A549 (cell line): ENCODE measurements around the gene CCR1. TPM values are rescaled to one million over a fixed set of nuclear protein-coding genes. Genes with fewer than 3 reads are reported as not detected.

Experiments used
- ATAC-seq, 2 experiments: fragments of 200-7000 bp in 1 of 2; fragments of >200 bp in 1 of 2; cut with Nextera tagmentation in 1 of 2; cut with Tn5 transposase in 1 of 2; 3 replicates each; pipeline versions ENCODE4 v1.8.0 to v1.9.1; 2018 to 2020; ENCODE audit warnings: mild to moderate bottlenecking in 1 of 2, moderate library complexity in 1 of 2
- CTCF ChIA-PET: fragments of 300-600 bp; sonication (Branson Sonifier 250); formaldehyde crosslinking; extraction: SDS; loops from one replicate; lab custom pipeline; 2021; ENCODE audit warnings: antibody characterized with exemption, inconsistent platforms; lab: Yijun Ruan, JAX
- POLR2A ChIA-PET: fragments of 350-600 bp; formaldehyde crosslinking; extraction: SDS; loops from one replicate; lab custom pipeline; 2021; ENCODE audit warnings: antibody characterized with exemption, inconsistent platforms; lab: Yijun Ruan, JAX
- DNase-seq, 2 experiments: peaks; one replicate each; pipeline versions ENCODE4 v3.0.0 to v3.0.0-alpha.2; 2011 to 2016; ENCODE audit warnings: low read depth in 1 of 2, low spot score in 1 of 2
- FAIRE-seq: peaks from 2 replicates; lab custom pipeline; 2011; peaks lifted over from hg19 to GRCh38; lab: Jason Lieb, UNC
- H3K27ac ChIP-seq, 2 experiments: fragments of >200 bp; sonication (Bioruptor Twin); formaldehyde crosslinking; 3 replicates each; pipeline ENCODE4 v1.5.1; 2016 to 2017
- H3K4me1 ChIP-seq: fragments of >200 bp; sonication (Bioruptor Twin); formaldehyde crosslinking; 3 replicates; pipeline ENCODE4 v1.6.1; 2016
- H3K4me2 ChIP-seq: fragments of >200 bp; sonication (Bioruptor Twin); formaldehyde crosslinking; 3 replicates; pipeline ENCODE4 v1.6.1; 2016
- H3K4me3 ChIP-seq: fragments of >200 bp; sonication (Bioruptor Twin); formaldehyde crosslinking; 3 replicates; pipeline ENCODE4 v1.5.1; 2016
- H3K9me3 ChIP-seq: fragments of >200 bp; sonication (Bioruptor Twin); formaldehyde crosslinking; 3 replicates; pipeline ENCODE4 v1.6.1; 2016
- ATOH8 ChIP-seq: fragments of 250-450 bp; sonication (Bioruptor Pico); IDR thresholded peaks from 2 replicates; pipeline ENCODE4 v1.5.0; 2020; ENCODE audit warnings: low read depth, mild to moderate bottlenecking, moderate library complexity
- CBX2 ChIP-seq: fragments of 200-600 bp; sonication (generic); IDR thresholded peaks from 2 replicates; pipeline ENCODE4 v1.6.1; 2016; ENCODE audit warnings: low read depth, mild to moderate bottlenecking, borderline replicate concordance
- CEBPB ChIP-seq, 2 experiments: fragments of >200 bp in 1 of 2; sonication (Bioruptor Twin) in 1 of 2; formaldehyde crosslinking in 1 of 2; IDR thresholded peaks; 2 replicates each; pipeline ENCODE4 v1.6.1; 2012 to 2016
- CHD2 ChIP-seq: fragments of 150-350 bp; IDR thresholded peaks from 2 replicates; pipeline ENCODE4 v1.6.1; 2014; ENCODE audit warnings: low read length; ENCODE audit not compliant: partially characterized antibody
- CHD4 ChIP-seq: fragments of 200-600 bp; sonication (generic); IDR thresholded peaks from 2 replicates; pipeline ENCODE4 v1.6.1; 2016; ENCODE audit warnings: antibody characterized with exemption, mild to moderate bottlenecking, borderline replicate concordance
- CTCF ChIP-seq: fragments of >200 bp; sonication (Bioruptor Twin); formaldehyde crosslinking; IDR thresholded peaks from 3 replicates; pipeline ENCODE4 v1.5.1; 2016
- EHF ChIP-seq: fragments of 250-450 bp; sonication (Bioruptor Pico); IDR thresholded peaks from 2 replicates; pipeline ENCODE4 v1.5.0; 2020; ENCODE audit warnings: mild to moderate bottlenecking
- EHMT2 ChIP-seq: fragments of 200-600 bp; sonication (generic); IDR thresholded peaks from 2 replicates; pipeline ENCODE4 v1.6.1; 2016; ENCODE audit warnings: antibody characterized with exemption, low read depth, mild to moderate bottlenecking, moderate library complexity
- ELK1 ChIP-seq: fragments of 150-350 bp; IDR thresholded peaks from 2 replicates; pipeline ENCODE4 v1.6.1; 2014; ENCODE audit warnings: low read depth, mild to moderate bottlenecking, low read length
- FOSB ChIP-seq: fragments of 250-450 bp; sonication (Bioruptor Pico); IDR thresholded peaks from 2 replicates; pipeline ENCODE4 v1.5.0; 2020; ENCODE audit warnings: mild to moderate bottlenecking, moderate library complexity
- HDAC2 ChIP-seq: fragments of 200-600 bp; sonication (generic); IDR thresholded peaks from 2 replicates; pipeline ENCODE4 v1.6.1; 2016
- HEYL ChIP-seq: fragments of 250-450 bp; sonication (Bioruptor Pico); IDR thresholded peaks from 2 replicates; pipeline ENCODE4 v1.8.0; 2021; ENCODE audit warnings: mild to moderate bottlenecking, moderate library complexity
- HOXA7 ChIP-seq: fragments of 250-450 bp; sonication (Bioruptor Pico); IDR thresholded peaks from 2 replicates; pipeline ENCODE4 v1.5.0; 2020; ENCODE audit warnings: mild to moderate bottlenecking, moderate library complexity
- HOXB13 ChIP-seq: fragments of 250-450 bp; sonication (Bioruptor Pico); IDR thresholded peaks from 2 replicates; pipeline ENCODE4 v1.5.0; 2020; ENCODE audit warnings: low read depth, mild to moderate bottlenecking, moderate library complexity
- HOXB5 ChIP-seq: fragments of 250-450 bp; sonication (Bioruptor Pico); IDR thresholded peaks from 2 replicates; pipeline ENCODE4 v1.5.0; 2020; ENCODE audit warnings: mild to moderate bottlenecking, moderate library complexity
- JUNB ChIP-seq: fragments of >200 bp; sonication (Bioruptor Twin); formaldehyde crosslinking; IDR thresholded peaks from 2 replicates; pipeline ENCODE4 v1.6.1; 2016
- KDM1A ChIP-seq: fragments of 200-600 bp; sonication (generic); IDR thresholded peaks from 2 replicates; pipeline ENCODE4 v1.6.1; 2016; ENCODE audit warnings: low read depth, mild to moderate bottlenecking
- MAFK ChIP-seq: fragments of 450-650 bp; IDR thresholded peaks from 2 replicates; pipeline ENCODE4 v1.6.1; 2014; ENCODE audit not compliant: partially characterized antibody
- MYC ChIP-seq: IDR thresholded peaks from 2 replicates; pipeline ENCODE4 v1.6.1; 2012; ENCODE audit warnings: mild to moderate bottlenecking, inconsistent platforms, low read length, improper control_type of control experiment, borderline replicate concordance
- NPAS2 ChIP-seq: fragments of 250-450 bp; sonication (Bioruptor Pico); IDR thresholded peaks from 2 replicates; pipeline ENCODE4 v1.8.0; 2022; ENCODE audit warnings: mild to moderate bottlenecking, moderate library complexity, borderline replicate concordance
- NR3C1 ChIP-seq: fragments of >200 bp; sonication (Bioruptor Twin); formaldehyde crosslinking; IDR thresholded peaks from 3 replicates; pipeline ENCODE4 v1.6.1; 2017
- POLR2A ChIP-seq: IDR thresholded peaks from 2 replicates; pipeline ENCODE4 v1.6.1; 2012; ENCODE audit warnings: mild to moderate bottlenecking, low read length
- RAD21 ChIP-seq, 2 experiments: fragments of >200 bp in 1 of 2; sonication (Bioruptor Twin) in 1 of 2; formaldehyde crosslinking in 1 of 2; IDR thresholded peaks in 1 of 2; conservative IDR thresholded peaks in 1 of 2; 2 replicates in 1 of 2; 3 replicates in 1 of 2; pipeline ENCODE4 v1.6.1; 2012 to 2018; ENCODE audit warnings: inconsistent platforms in 1 of 2
- RARB ChIP-seq: fragments of 250-450 bp; sonication (Bioruptor Pico); IDR thresholded peaks from 2 replicates; pipeline ENCODE4 v1.8.0; 2021; ENCODE audit warnings: mild to moderate bottlenecking, moderate library complexity
- RCOR1 ChIP-seq: fragments of 150-350 bp; IDR thresholded peaks from 2 replicates; pipeline ENCODE4 v1.6.1; 2014; ENCODE audit warnings: antibody characterized with exemption, low read length, low read depth
- RNF2 ChIP-seq: fragments of 200-600 bp; sonication (generic); IDR thresholded peaks from 2 replicates; pipeline ENCODE4 v1.6.1; 2016; ENCODE audit warnings: low read depth, mild to moderate bottlenecking, antibody characterized with exemption, moderate library complexity, borderline replicate concordance
- TFCP2L1 ChIP-seq: fragments of 250-450 bp; sonication (Bioruptor Pico); IDR thresholded peaks from 2 replicates; pipeline ENCODE4 v1.5.0; 2021; ENCODE audit warnings: mild to moderate bottlenecking
- ZC3H11A ChIP-seq: fragments of 450-650 bp; IDR thresholded peaks from 2 replicates; pipeline ENCODE4 v1.6.1; 2014; ENCODE audit warnings: antibody characterized with exemption, mild to moderate bottlenecking
- ZFP36 ChIP-seq: fragments of 450-650 bp; IDR thresholded peaks from 2 replicates; pipeline ENCODE4 v1.6.1; 2014; ENCODE audit warnings: borderline replicate concordance; ENCODE audit not compliant: partially characterized antibody
- ZNF302 ChIP-seq: fragments of 250-450 bp; sonication (Bioruptor Pico); IDR thresholded peaks from 2 replicates; pipeline ENCODE4 v1.9.0; 2021; ENCODE audit warnings: inconsistent platforms, mild to moderate bottlenecking, moderate library complexity
- WGBS: methylation state at CpG from one replicate; pipeline ENCODE4 v1.1.6; 2017; ENCODE audit errors: missing lambda C conversion rate; 5-methylcytosine and 5-hydroxymethylcytosine counted together
- polyA plus RNA-seq, 4 experiments: library from polyadenylated mRNA; depleted of rRNA in 3 of 4; stranded (reverse); fragments of >200 nt; fragmentation: RNase III in 1 of 4; extraction: RNeasy Plus Mini Kit Qiagen cat#74134 plus additional on column Dnase treatment in 1 of 4; gene quantifications; 2 replicates in 3 of 4; 3 replicates in 1 of 4; pipeline ENCODE4 v1.2.3, GENCODE V29; 2011 to 2017

Gene CCR1
- polyA plus RNA-seq, 2 of the 4 experiments (the other 2 are of a cell fraction): 0.03 TPM; not detected in 1

- no peak for FAIRE-seq
- H3K27ac ChIP-seq: no peak overlapping the region
- no peak overlapping the region for H3K4me3 ChIP-seq
- H3K4me1 ChIP-seq: no peaks in the 10 kb centered on the region
- 19% methylated on average over 2 of the region's 2 CpGs for WGBS
- no peak for DNase-seq
- no peaks in the 10 kb centered on the region for H3K9me3 ChIP-seq
- no peak overlapping the region for H3K4me2 ChIP-seq
- CTCF ChIA-PET: no interaction called here
- POLR2A ChIA-PET: no interaction called here
- ATAC-seq: no peak
- TF ChIP-seq EHF (CRISPR knock-in tag) (no peak), NPAS2 (CRISPR knock-in tag) (no peak), KDM1A (no peak), FOSB (no peak), ELK1 (no peak), ZFP36 (no peak), RCOR1 (no peak), HOXA7 (CRISPR knock-in tag) (no peak), POLR2A (no peak), CEBPB (IDR thresholded peaks at IDR 0.05) (no peak), MAFK (no peak), ZNF302 (CRISPR knock-in tag) (no peak), HOXB13 (CRISPR knock-in tag) (no peak), ZC3H11A (no peak), CHD2 (no peak), RARB (no peak)
These were observed 20.8 kb downstream of the CCR1 start for GRCh38 chr3:46187341-46187700.

GRCh38 chr3:46186471-46187340 is 21.4 kb downstream of the CCR1 start:
- POLR2A ChIA-PET: no interaction called here
- no peaks in the 10 kb centered on the region for H3K4me1 ChIP-seq
- no peak overlapping the region for H3K27ac ChIP-seq
- 33% methylated on average over 3 of the region's 3 CpGs for WGBS
- H3K4me3 ChIP-seq: no peak overlapping the region
- FAIRE-seq (no peak), DNase-seq (no peak), ATAC-seq (no peak)
- no peak for TF ChIP-seq NR3C1
- no peak for TF ChIP-seq KDM1A
- no peak for TF ChIP-seq MAFK
- TF ChIP-seq ATOH8 (CRISPR knock-in tag): no peak
- TF ChIP-seq HEYL (CRISPR knock-in tag): no peak
- TF ChIP-seq CHD4: no peak
- no peak overlapping the region for H3K4me2 ChIP-seq
- CTCF ChIA-PET: no interaction called here
- no peaks in the 10 kb centered on the region for H3K9me3 ChIP-seq

GRCh38 chr3:46184469-46184868 is 23.6 kb downstream of the CCR1 start:
- no peak overlapping the region for H3K4me3 ChIP-seq
- DNase-seq (no peak), FAIRE-seq (no peak), ATAC-seq (no peak)
- TF ChIP-seq HEYL (CRISPR knock-in tag) (no peak), EHMT2 (no peak), HOXB5 (CRISPR knock-in tag) (no peak), KDM1A (no peak), RNF2 (no peak), MYC (no peak), NR3C1 (no peak), RARB (no peak), RAD21 (conservative IDR thresholded peaks at IDR 0.05 in 1 of 2, IDR thresholded peaks at IDR 0.05 in 1 of 2) (no peak), JUNB (no peak), HDAC2 (no peak), CTCF (no peak), MAFK (no peak), CBX2 (no peak), NPAS2 (CRISPR knock-in tag) (no peak), TFCP2L1 (CRISPR knock-in tag) (no peak)
- no peaks in the 10 kb centered on the region for H3K9me3 ChIP-seq
- no peak overlapping the region for H3K4me2 ChIP-seq
- H3K4me1 ChIP-seq: no peaks in the 10 kb centered on the region
- ChIA-PET CTCF (no interaction called here), POLR2A (no interaction called here)
- 17% methylated on average over 1 of the region's 1 CpG for WGBS
- H3K27ac ChIP-seq: no peak overlapping the region
